OCI-LY7 (cell line): ENCODE data around the gene HECW1. TPM values are rescaled to one million over a fixed set of nuclear protein-coding genes. Genes with fewer than 3 reads are reported as not detected.

Experiments used
- BruUV-seq: library from RNA; stranded (reverse); fragments of 400-500 nt; replicated peaks from 2 replicates; lab custom pipeline; 2021; lab: Mats Ljungman, UMichigan
- CTCF ChIA-PET: fragments of 300-600 bp; sonication (Branson Sonifier 250); formaldehyde crosslinking; loops from one replicate; lab custom pipeline; 2022; ENCODE audit warnings: antibody characterized with exemption; ENCODE audit not compliant: unreplicated experiment; lab: Charles Lee
- POLR2A ChIA-PET: fragments of 300-600 bp; sonication (Branson Sonifier 250); formaldehyde crosslinking; loops from one replicate; lab custom pipeline; 2022; ENCODE audit warnings: antibody characterized with exemption; lab: Charles Lee
- DNase-seq: peaks from one replicate; pipeline ENCODE4 v3.0.0-alpha.2; 2015; ENCODE audit warnings: low spot score
- H2AFZ ChIP-seq: fragments of 200-600 bp; sonication (generic), shearing (Covaris generic); 2 replicates; pipeline ENCODE4 v1.6.1; 2014; ENCODE audit warnings: mild to moderate bottlenecking, antibody characterized with exemption, low read length, moderate library complexity
- H3K27ac ChIP-seq: fragments of 200-600 bp; sonication (generic); 2 replicates; pipeline ENCODE4 v1.5.1; 2014; ENCODE audit warnings: mixed run types, low read depth, mild to moderate bottlenecking, moderate library complexity, low read length, inconsistent platforms; ENCODE audit not compliant: poor library complexity, severe bottlenecking
- H3K36me3 ChIP-seq: fragments of 200-600 bp; sonication (generic); 2 replicates; pipeline ENCODE4 v1.6.1; 2014; ENCODE audit warnings: mild to moderate bottlenecking, antibody characterized with exemption, low read length, moderate library complexity, mixed read lengths; ENCODE audit not compliant: insufficient read depth
- H3K4me1 ChIP-seq: fragments of 200-600 bp; sonication (generic); 2 replicates; pipeline ENCODE4 v1.5.1; 2014; ENCODE audit warnings: mild to moderate bottlenecking, low read length; ENCODE audit not compliant: insufficient read depth, poor library complexity, severe bottlenecking
- H3K4me2 ChIP-seq: fragments of 200-600 bp; sonication (generic); 2 replicates; pipeline ENCODE4 v1.6.1; 2014; ENCODE audit warnings: mild to moderate bottlenecking, low read length
- H3K4me3 ChIP-seq: fragments of 200-600 bp; sonication (generic); 2 replicates; pipeline ENCODE4 v1.5.1; 2014; ENCODE audit warnings: mild to moderate bottlenecking, low read depth, low read length; ENCODE audit not compliant: poor library complexity, severe bottlenecking
- H3K79me2 ChIP-seq: fragments of 200-600 bp; sonication (generic); 2 replicates; pipeline ENCODE4 v1.6.1; 2016; ENCODE audit warnings: low read depth, mild to moderate bottlenecking, low read length, moderate library complexity, mixed read lengths; ENCODE audit not compliant: insufficient read depth
- H3K9me2 ChIP-seq: fragments of 200-600 bp; sonication (generic); 2 replicates; pipeline ENCODE4 v1.6.1; 2016; ENCODE audit warnings: mild to moderate bottlenecking, low read length, mixed read lengths; ENCODE audit not compliant: insufficient read depth
- H3K9me3 ChIP-seq: fragments of 200-600 bp; sonication (generic); 2 replicates; pipeline ENCODE4 v1.6.1; 2014; ENCODE audit warnings: mild to moderate bottlenecking, mixed run types, low read length, mixed read lengths
- H4K20me1 ChIP-seq: fragments of 200-600 bp; sonication (generic); 2 replicates; pipeline ENCODE4 v1.6.1; 2014; ENCODE audit warnings: mild to moderate bottlenecking, antibody characterized with exemption, low read length, moderate library complexity, mixed read lengths; ENCODE audit not compliant: insufficient read depth
- CTCF ChIP-seq: fragments of 200-600 bp; sonication (generic); conservative IDR thresholded peaks from 2 replicates; pipeline ENCODE4 v1.5.1; 2014; ENCODE audit warnings: mild to moderate bottlenecking, antibody characterized with exemption, low read length, moderate library complexity, mixed read lengths
- EZH2phosphoT487 ChIP-seq: fragments of 200-600 bp; sonication (generic); IDR thresholded peaks from 2 replicates; pipeline ENCODE4 v1.6.1; 2018; ENCODE audit warnings: low read depth, borderline replicate concordance, mild to moderate bottlenecking, mixed run types, antibody characterized with exemption, low read length, moderate library complexity, mixed read lengths
- intact Hi-C: fragments of 100-400 bp; cut with micrococcal nuclease; formaldehyde crosslinking; loops from one replicate; pipeline ENCODE4 v1.10.0; 2022; ENCODE audit not compliant: unreplicated experiment
- total RNA-seq, 2 experiments: library from RNA; depleted of rRNA in 1 of 2; stranded (reverse); fragments of >200 nt in 1 of 2; shearing (Covaris generic) in 1 of 2; gene quantifications; 2 replicates each; pipeline ENCODE4 v1.2.3, GENCODE V29; 2014 to 2022

Gene HECW1
- total RNA-seq, 2 experiments from 2014 or later, result 2.0 TPM

DNA sequence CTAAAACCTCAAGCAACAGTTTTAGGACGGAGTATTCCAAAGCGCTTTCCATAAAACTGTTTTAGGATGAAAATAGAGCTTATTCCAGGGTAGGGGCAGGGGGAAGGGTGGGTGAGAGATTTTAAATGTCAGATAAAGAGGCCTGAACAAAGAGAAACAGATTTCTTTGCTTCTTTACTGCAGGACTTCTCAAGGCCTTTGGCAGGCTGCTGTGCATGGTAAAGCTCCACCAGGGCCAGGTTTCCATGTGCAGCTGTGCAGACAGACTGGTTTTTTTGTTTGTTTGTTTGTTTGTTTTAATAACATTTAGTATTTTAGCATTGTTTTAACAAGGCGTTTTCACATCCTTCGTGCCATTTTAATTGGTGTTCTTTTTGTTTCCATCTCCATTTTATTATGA lies 26.3 kb downstream of the HECW1 start:
- H3K4me2 ChIP-seq, result no peak overlapping the region
- no TSS peak for BruUV-seq
- intact Hi-C loops, result no loop called here
- no peak overlapping the region for H3K4me3 ChIP-seq
- no peak overlapping the region for H2AFZ ChIP-seq
- no peaks in the 10 kb centered on the region for H4K20me1 ChIP-seq
- DNase-seq, result no peak
- peaks cover 20% of the 10 kb centered on the region for H3K4me1 ChIP-seq
- H3K79me2 ChIP-seq, result no peaks in the 10 kb centered on the region
- no peak overlapping the region for H3K27ac ChIP-seq
- no peaks in the 10 kb centered on the region for H3K36me3 ChIP-seq
- ChIA-PET POLR2A (interaction anchor here (0.7 to 0.9 kb wide), 2 partner anchors 15 to 21 kb away, joined by 3 to 4 read pairs; no protein-coding TSS in a partner anchor), CTCF (interaction anchor here (0.5 kb wide), 1 partner anchor 98 kb away, joined by 5 read pairs; no protein-coding TSS in a partner anchor)
- no peaks in the 10 kb centered on the region for H3K9me3 ChIP-seq
- TF ChIP-seq EZH2phosphoT487 (no peak), CTCF (no peak)
- H3K9me2 ChIP-seq, result no peaks in the 10 kb centered on the region

- Histone ChIP-seq H3K9me2 (no peaks in the 10 kb centered on the region), H3K9me3 (no peaks in the 10 kb centered on the region), H3K4me3 (no peak overlapping the region), H3K27ac (no peak overlapping the region), H3K4me2 (no peak overlapping the region), H2AFZ (no peak overlapping the region), H3K4me1 (peaks cover 20% of the 10 kb centered on the region), H3K79me2 (no peaks in the 10 kb centered on the region), H3K36me3 (no peaks in the 10 kb centered on the region), H4K20me1 (no peaks in the 10 kb centered on the region)
- intact Hi-C loops, result no loop called here
- BruUV-seq, result no TSS peak
- ChIA-PET CTCF (no interaction called here), POLR2A (interaction anchor here (0.7 to 0.9 kb wide), 2 partner anchors 15 to 21 kb away, joined by 3 to 4 read pairs; no protein-coding TSS in a partner anchor)
- TF ChIP-seq EZH2phosphoT487 (no peak), CTCF (no peak)
- DNase-seq, result no peak
Measured at GRCh38 chr7:43139137-43139536, 26.7 kb downstream of the HECW1 start.

DNA sequence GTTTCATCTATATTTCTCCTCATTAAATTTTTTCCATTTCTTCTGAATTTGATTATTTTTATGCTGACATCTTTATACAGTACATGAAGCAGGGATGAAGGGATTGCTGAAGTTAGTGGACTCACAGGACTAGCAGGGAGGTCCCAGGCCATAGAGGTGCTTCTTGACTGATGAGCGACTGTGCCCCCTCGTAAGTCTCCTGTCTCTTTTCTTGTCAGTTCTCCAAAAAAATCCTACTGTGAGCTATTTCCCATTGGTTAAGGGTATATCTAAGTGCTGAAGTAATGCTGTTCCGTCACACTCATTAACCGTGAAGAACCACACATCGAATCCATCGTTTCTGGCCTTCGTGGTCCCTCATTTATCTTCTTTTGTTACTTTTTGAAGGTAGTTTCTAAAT lies 27.7 kb downstream of the HECW1 start:
- peaks cover 15% of the 10 kb centered on the region for H3K4me1 ChIP-seq
- intact Hi-C loops, result no loop called here
- no peaks in the 10 kb centered on the region for H3K79me2 ChIP-seq
- no peak overlapping the region for H3K27ac ChIP-seq
- BruUV-seq, result no TSS peak
- no peaks in the 10 kb centered on the region for H3K36me3 ChIP-seq
- H3K4me3 ChIP-seq, result no peak overlapping the region
- H2AFZ ChIP-seq, result no peak overlapping the region
- no peaks in the 10 kb centered on the region for H3K9me3 ChIP-seq
- H3K4me2 ChIP-seq, result no peak overlapping the region
- ChIA-PET POLR2A (no interaction called here), CTCF (no interaction called here)
- TF ChIP-seq CTCF (no peak), EZH2phosphoT487 (no peak)
- no peaks in the 10 kb centered on the region for H3K9me2 ChIP-seq
- no peak for DNase-seq
- no peaks in the 10 kb centered on the region for H4K20me1 ChIP-seq
